ENCODE data around the gene PNRC2. TPM values are rescaled to one million over a fixed set of nuclear protein-coding genes. Genes with fewer than 3 reads are reported as not detected.
"Not testable (repeated sequence)": the region's sequence is repeated elsewhere in the genome, so short reads cannot be mapped to it uniquely, and the experiment has no call there.

The PNRC2 gene
- total RNA-seq, 2 donors from 2014 or later: 112 to 125 TPM

GRCh38 chr1:23995431-23995837 lies 35.8 kb downstream of the PNRC2 start:
- no peaks in the 10 kb centered on the region for H3K4me1 Mint-ChIP-seq
- H3K36me3 Mint-ChIP-seq (ENCODE audit: low read depth): no peaks in the 10 kb centered on the region
- H3K27ac Mint-ChIP-seq: peak overlapping the region; percentile 61
- no peaks in the 10 kb centered on the region for H3K9me3 Mint-ChIP-seq
- H3K27me3 Mint-ChIP-seq: no peaks in the 10 kb centered on the region
- no peak overlapping the region for H3K4me3 Mint-ChIP-seq
- peak; percentile 59 for ATAC-seq (replicated peaks)

DNA sequence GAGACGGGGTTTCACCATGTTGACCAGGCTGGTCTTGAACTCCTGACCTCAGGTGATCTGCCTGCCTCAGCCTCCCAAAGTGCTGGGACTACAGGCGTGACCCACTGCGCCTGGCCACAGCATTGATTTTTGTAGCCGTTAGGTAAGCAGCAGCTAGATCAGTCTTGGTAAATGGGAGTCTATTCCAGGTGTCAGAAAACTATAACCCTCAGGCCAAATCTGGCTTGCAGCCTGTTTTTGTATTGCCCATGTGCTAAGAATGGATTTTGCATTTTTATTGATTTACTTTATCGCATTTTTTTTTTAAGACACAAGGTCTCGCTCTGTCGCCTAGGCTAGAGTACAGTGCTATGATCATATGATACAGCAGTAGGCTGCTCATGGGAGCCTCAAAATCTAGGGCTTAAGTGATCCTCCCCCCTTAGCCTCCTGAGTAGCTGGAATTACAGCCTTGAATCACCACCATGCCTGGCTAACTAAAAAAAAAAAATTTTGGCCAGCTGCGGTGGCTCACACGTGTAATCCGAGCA lies 37.1 kb downstream of the PNRC2 start:
- Mint-ChIP-seq H3K9me3 (no peaks in the 10 kb centered on the region), H3K4me1 (no peaks in the 10 kb centered on the region), H3K27ac (no peak overlapping the region), H3K27me3 (peaks cover 1% of the 10 kb centered on the region), H3K4me3 (no peak overlapping the region), H3K36me3 (ENCODE audit: low read depth) (no peaks in the 10 kb centered on the region)
- ATAC-seq (replicated peaks): no peak

DNA sequence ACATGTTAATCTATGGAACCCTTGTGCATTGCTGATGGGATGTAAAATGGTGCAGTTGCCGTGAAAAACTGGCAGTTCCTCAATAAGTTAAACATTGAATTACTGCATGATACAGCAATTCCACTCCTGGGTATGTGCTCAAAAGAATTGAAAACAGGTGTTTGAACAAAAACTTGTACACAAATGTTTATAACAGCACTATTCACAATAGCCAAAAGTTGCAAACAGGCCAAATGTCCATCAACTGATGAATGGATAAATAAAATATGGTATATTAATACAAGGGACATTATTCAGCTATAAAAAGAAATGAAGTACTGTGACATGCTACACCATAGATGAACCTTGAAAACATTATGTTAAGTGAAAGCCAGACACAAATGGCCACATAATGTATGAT lies 38.2 kb downstream of the PNRC2 start:
- no peak overlapping the region for H3K4me3 Mint-ChIP-seq
- H3K27ac Mint-ChIP-seq: no peak overlapping the region
- no peaks in the 10 kb centered on the region for H3K4me1 Mint-ChIP-seq
- H3K36me3 Mint-ChIP-seq (ENCODE audit: low read depth): no peaks in the 10 kb centered on the region
- H3K27me3 Mint-ChIP-seq: peaks cover 3% of the 10 kb centered on the region
- ATAC-seq (replicated peaks): no peak
- H3K9me3 Mint-ChIP-seq: no peaks in the 10 kb centered on the region

GRCh38 chr1:23999156-23999671 lies 39.6 kb downstream of the PNRC2 start:
- Mint-ChIP-seq H3K27me3 (peaks cover 10% of the 10 kb centered on the region), H3K4me1 (no peaks in the 10 kb centered on the region), H3K27ac (no peak overlapping the region), H3K9me3 (no peaks in the 10 kb centered on the region), H3K4me3 (no peak overlapping the region), H3K36me3 (ENCODE audit: low read depth) (no peaks in the 10 kb centered on the region)
- no peak for ATAC-seq (replicated peaks)

GRCh38 chr1:24002695-24003094 lies 43.1 kb downstream of the PNRC2 start:
- no peak for ATAC-seq (replicated peaks)

GRCh38 chr1:24003331-24003972 lies 43.8 kb downstream of the PNRC2 start:
- H3K27me3 Mint-ChIP-seq: peaks cover 14% of the 10 kb centered on the region
- no peaks in the 10 kb centered on the region for H3K9me3 Mint-ChIP-seq
- no peak overlapping the region for H3K4me3 Mint-ChIP-seq
- H3K27ac Mint-ChIP-seq: no peak overlapping the region
- no peaks in the 10 kb centered on the region for H3K4me1 Mint-ChIP-seq
- no peak for ATAC-seq (replicated peaks)
- H3K36me3 Mint-ChIP-seq (ENCODE audit: low read depth): no peaks in the 10 kb centered on the region

More at GRCh38 chr1:24002695-24003094, 43.1 kb downstream of the PNRC2 start:
- no peaks in the 10 kb centered on the region for H3K4me1 Mint-ChIP-seq
- no peaks in the 10 kb centered on the region for H3K36me3 Mint-ChIP-seq (ENCODE audit: low read depth)
- no peaks in the 10 kb centered on the region for H3K9me3 Mint-ChIP-seq
- H3K4me3 Mint-ChIP-seq: no peak overlapping the region
- H3K27me3 Mint-ChIP-seq: peaks cover 14% of the 10 kb centered on the region
- H3K27ac Mint-ChIP-seq: no peak overlapping the region

GRCh38 chr1:24004132-24004531 lies 44.5 kb downstream of the PNRC2 start:
- H3K4me3 Mint-ChIP-seq: no peak overlapping the region
- no peaks in the 10 kb centered on the region for H3K36me3 Mint-ChIP-seq (ENCODE audit: low read depth)
- no peak for ATAC-seq (replicated peaks)
- H3K27ac Mint-ChIP-seq: no peak overlapping the region
- H3K27me3 Mint-ChIP-seq: peaks cover 14% of the 10 kb centered on the region
- no peaks in the 10 kb centered on the region for H3K4me1 Mint-ChIP-seq
- no peaks in the 10 kb centered on the region for H3K9me3 Mint-ChIP-seq

DNA sequence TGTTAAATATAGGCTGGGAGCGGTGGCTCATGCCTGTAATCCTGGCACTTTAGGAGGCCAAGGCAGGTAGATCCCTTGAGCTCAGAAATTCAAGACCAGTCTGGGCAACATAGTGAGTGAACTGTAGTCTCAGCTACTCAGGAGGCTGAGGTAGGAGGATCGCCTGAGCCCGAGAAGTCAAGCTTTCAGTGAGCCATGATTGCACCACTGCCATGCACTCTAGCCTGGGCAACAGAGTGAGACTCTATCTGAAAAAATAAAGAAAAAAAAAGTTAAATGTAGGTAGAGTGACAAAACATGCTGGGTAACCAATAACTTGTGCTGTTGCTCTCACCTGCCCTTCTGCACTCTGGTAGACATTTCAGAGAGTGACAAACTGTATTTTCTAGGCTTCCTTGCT lies 45.5 kb downstream of the PNRC2 start:
- ATAC-seq (replicated peaks): no peak
- Mint-ChIP-seq H3K27me3 (peaks cover 14% of the 10 kb centered on the region), H3K9me3 (no peaks in the 10 kb centered on the region), H3K4me3 (no peak overlapping the region), H3K27ac (no peak overlapping the region), H3K36me3 (ENCODE audit: low read depth) (no peaks in the 10 kb centered on the region), H3K4me1 (no peaks in the 10 kb centered on the region)

- peaks cover 11% of the 10 kb centered on the region for H3K27me3 Mint-ChIP-seq
- H3K9me3 Mint-ChIP-seq: no peaks in the 10 kb centered on the region
- no peak overlapping the region for H3K4me3 Mint-ChIP-seq
- H3K4me1 Mint-ChIP-seq: no peaks in the 10 kb centered on the region
- no peak for ATAC-seq (replicated peaks)
- H3K27ac Mint-ChIP-seq: no peak overlapping the region
- H3K36me3 Mint-ChIP-seq (ENCODE audit: low read depth): no peaks in the 10 kb centered on the region
Observed at GRCh38 chr1:24007079-24007478, 47.5 kb downstream of the PNRC2 start.

- not testable (repeated sequence) for H3K4me1 Mint-ChIP-seq; H3K27ac Mint-ChIP-seq; H3K9me3 Mint-ChIP-seq; H3K4me3 Mint-ChIP-seq; H3K36me3 Mint-ChIP-seq (ENCODE audit: low read depth); H3K27me3 Mint-ChIP-seq; ATAC-seq (replicated peaks)
Observed at GRCh38 chr1:24008574-24009184, 49.1 kb downstream of the PNRC2 start.

GRCh38 chr1:24009406-24009805 lies 49.8 kb downstream of the PNRC2 start:
- H3K36me3 Mint-ChIP-seq (ENCODE audit: low read depth): no peaks in the 10 kb centered on the region
- ATAC-seq (replicated peaks): no peak
- peaks cover 3% of the 10 kb centered on the region for H3K27me3 Mint-ChIP-seq
- no peaks in the 10 kb centered on the region for H3K4me1 Mint-ChIP-seq
- H3K27ac Mint-ChIP-seq: no peak overlapping the region
- no peak overlapping the region for H3K4me3 Mint-ChIP-seq
- H3K9me3 Mint-ChIP-seq: no peaks in the 10 kb centered on the region

- Mint-ChIP-seq H3K9me3 (no peaks in the 10 kb centered on the region), H3K4me3 (no peak overlapping the region), H3K27me3 (no peaks in the 10 kb centered on the region), H3K4me1 (no peaks in the 10 kb centered on the region), H3K27ac (no peak overlapping the region), H3K36me3 (ENCODE audit: low read depth) (no peaks in the 10 kb centered on the region)
- no peak for ATAC-seq (replicated peaks)
Observed at GRCh38 chr1:24010650-24011049, 51.0 kb downstream of the PNRC2 start.

DNA sequence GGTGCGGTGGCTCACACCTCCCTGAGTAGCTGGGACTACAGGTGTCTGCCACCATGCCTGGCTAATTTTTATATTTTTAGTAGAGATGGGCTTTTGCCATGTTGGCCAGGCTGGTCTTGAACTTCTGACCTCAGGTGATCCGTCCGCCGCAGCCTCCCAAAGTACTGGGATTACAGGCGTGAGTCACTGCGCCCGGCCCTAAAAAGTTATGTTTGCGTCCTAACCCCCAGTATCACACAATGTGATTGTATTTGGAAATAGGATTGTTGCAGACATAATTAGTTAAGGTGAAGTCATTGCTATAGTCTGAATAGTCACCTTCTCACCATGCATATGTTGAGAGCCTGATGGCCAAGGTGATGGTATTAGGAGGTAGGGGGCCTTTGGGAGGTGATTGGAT lies 53.2 kb downstream of the PNRC2 start:
- not testable (repeated sequence) for H3K36me3 Mint-ChIP-seq (ENCODE audit: low read depth); ATAC-seq (replicated peaks); H3K4me1 Mint-ChIP-seq; H3K9me3 Mint-ChIP-seq; H3K4me3 Mint-ChIP-seq; H3K27me3 Mint-ChIP-seq; H3K27ac Mint-ChIP-seq
